H1 (cell line): ENCODE results near the gene ZNF8. TPM values are rescaled to one million over a fixed set of nuclear protein-coding genes. Genes with fewer than 3 reads are reported as not detected.

Experiments used
- ASH2L ChIP-seq: fragments of 200-600, 300-600 bp; sonication (generic); IDR thresholded peaks from one replicate; pipeline ENCODE4 v1.7.1; 2017; ENCODE audit warnings: low read length
- BACH1 ChIP-seq: IDR thresholded peaks from 2 replicates; pipeline ENCODE4 v1.6.1; 2012; ENCODE audit warnings: low read length, improper control_type of control experiment
- CBX5 ChIP-seq: fragments of 300-800, 300-1000 bp; sonication (generic); IDR thresholded peaks from 2 replicates; pipeline ENCODE4 v1.7.1; 2016; ENCODE audit warnings: antibody characterized with exemption, low read length, low read depth
- CBX8 ChIP-seq: fragments of 300-800, 300-1000 bp; sonication (generic); IDR thresholded peaks from 2 replicates; pipeline ENCODE4 v1.7.1; 2016; ENCODE audit warnings: low read depth, low read length, borderline replicate concordance
- CEBPB ChIP-seq: IDR thresholded peaks from 2 replicates; pipeline ENCODE4 v1.6.1; 2012; ENCODE audit warnings: low read depth, low read length
- CREB1 ChIP-seq: IDR thresholded peaks from 2 replicates; pipeline ENCODE4 v1.6.1; 2012; ENCODE audit warnings: inconsistent platforms
- EZH2 ChIP-seq: fragments of 200-600 bp; sonication (generic); IDR thresholded peaks from 2 replicates; pipeline ENCODE4 v1.7.1; 2012; ENCODE audit warnings: low read depth, mild to moderate bottlenecking, moderate library complexity, low read length, inconsistent platforms; ENCODE audit not compliant: severe bottlenecking
- HDAC2 ChIP-seq, 2 experiments: fragments of 300-600 bp in 1 of 2; sonication (generic) in 1 of 2; IDR thresholded peaks; 2 replicates each; pipeline ENCODE4 v1.6.1; 2011 to 2012; ENCODE audit warnings: low read depth in 2 of 2, low read length in 2 of 2, mild to moderate bottlenecking in 2 of 2, moderate library complexity in 2 of 2, borderline replicate concordance in 1 of 2, inconsistent platforms in 1 of 2
- JUN ChIP-seq: IDR thresholded peaks from 2 replicates; pipeline ENCODE4 v1.6.1; 2011; ENCODE audit warnings: low read depth, mild to moderate bottlenecking, improper control_type of control experiment, low read length
- KDM5A ChIP-seq: fragments of 200-600 bp; IDR thresholded peaks from 2 replicates; pipeline ENCODE4 v1.7.1; 2012; ENCODE audit warnings: mild to moderate bottlenecking, low read length, inconsistent platforms, mixed read lengths
- PHF8 ChIP-seq: fragments of 200-600 bp; sonication (generic); conservative IDR thresholded peaks from 2 replicates; pipeline ENCODE4 v1.7.1; 2012; ENCODE audit warnings: low read depth, mild to moderate bottlenecking, inconsistent platforms, low read length, moderate library complexity
- RFX5 ChIP-seq: IDR thresholded peaks from 2 replicates; pipeline ENCODE4 v1.6.1; 2011; ENCODE audit warnings: low read depth, low read length, improper control_type of control experiment, borderline replicate concordance
- SIN3A ChIP-seq, 2 experiments: IDR thresholded peaks in 1 of 2; conservative IDR thresholded peaks in 1 of 2; 2 replicates each; pipeline ENCODE4 v1.6.1; 2011 to 2012; ENCODE audit warnings: low read length in 2 of 2, improper control_type of control experiment in 1 of 2, low read depth in 1 of 2, mild to moderate bottlenecking in 1 of 2
- SIX5 ChIP-seq: IDR thresholded peaks from 2 replicates; pipeline ENCODE4 v1.6.1; 2011; ENCODE audit warnings: mild to moderate bottlenecking, low read depth, low read length
- SP4 ChIP-seq: IDR thresholded peaks from 2 replicates; pipeline ENCODE4 v1.6.1; 2012; ENCODE audit warnings: low read length, inconsistent platforms
- TAF1 ChIP-seq: IDR thresholded peaks from 2 replicates; pipeline ENCODE4 v1.6.1; 2011; ENCODE audit warnings: mild to moderate bottlenecking, low read depth, low read length
- TBP ChIP-seq: IDR thresholded peaks from 2 replicates; pipeline ENCODE4 v1.6.1; 2011; ENCODE audit warnings: low read depth, low read length, improper control_type of control experiment
- TCF12 ChIP-seq: IDR thresholded peaks from 2 replicates; pipeline ENCODE4 v1.6.1; 2011; ENCODE audit warnings: low read depth, mild to moderate bottlenecking, low read length
- TEAD4 ChIP-seq: IDR thresholded peaks from 2 replicates; pipeline ENCODE4 v1.6.1; 2012; ENCODE audit warnings: low read depth, low read length, inconsistent platforms, mixed read lengths
- YY1 ChIP-seq: IDR thresholded peaks from 2 replicates; pipeline ENCODE4 v1.6.1; 2011; ENCODE audit warnings: low read depth, mild to moderate bottlenecking, low read length
- ZNF274 ChIP-seq: IDR thresholded peaks from 2 replicates; pipeline ENCODE4 v1.7.0; 2012; ENCODE audit warnings: low read length, borderline replicate concordance; ENCODE audit errors: extremely low read depth
- polyA plus RNA-seq, 7 experiments: library from polyadenylated mRNA; depleted of rRNA in 3 of 7; stranded (reverse) in 5 of 7; unstranded in 2 of 7; fragments of >200 nt in 5 of 7; fragments of 200-250 nt in 2 of 7; gene quantifications; 1 replicate in 5 of 7; 2 replicates in 1 of 7; 4 replicates in 1 of 7; pipeline versions ENCODE4 v1.2.1 to v1.2.3, GENCODE V29; 2011 to 2013; ENCODE audit warnings: missing spikeins in 2 of 7, mixed read lengths in 2 of 7
- total RNA-seq: library from RNA; stranded (reverse); fragmentation: NEBNext Ultra II Directional; extraction: Animal tissue kit (Norgen Biotek cat#: 25700); gene quantifications from 2 replicates; pipeline ENCODE4 v1.2.1, GENCODE V29; 2021
- TF ChIP-seq, protein P1 (sequence below): IDR thresholded peaks from 2 replicates; pipeline ENCODE4 v1.6.1; 2011; ENCODE audit warnings: low read depth, mild to moderate bottlenecking, low read length; ENCODE audit not compliant: insufficient read depth

Gene ZNF8
- total and polyA plus RNA-seq, 2 of the 8 experiments (the other 6 are each of a cell fraction or from before 2014, with no cell fraction given): 9.2 to 21.5 TPM

DNA sequence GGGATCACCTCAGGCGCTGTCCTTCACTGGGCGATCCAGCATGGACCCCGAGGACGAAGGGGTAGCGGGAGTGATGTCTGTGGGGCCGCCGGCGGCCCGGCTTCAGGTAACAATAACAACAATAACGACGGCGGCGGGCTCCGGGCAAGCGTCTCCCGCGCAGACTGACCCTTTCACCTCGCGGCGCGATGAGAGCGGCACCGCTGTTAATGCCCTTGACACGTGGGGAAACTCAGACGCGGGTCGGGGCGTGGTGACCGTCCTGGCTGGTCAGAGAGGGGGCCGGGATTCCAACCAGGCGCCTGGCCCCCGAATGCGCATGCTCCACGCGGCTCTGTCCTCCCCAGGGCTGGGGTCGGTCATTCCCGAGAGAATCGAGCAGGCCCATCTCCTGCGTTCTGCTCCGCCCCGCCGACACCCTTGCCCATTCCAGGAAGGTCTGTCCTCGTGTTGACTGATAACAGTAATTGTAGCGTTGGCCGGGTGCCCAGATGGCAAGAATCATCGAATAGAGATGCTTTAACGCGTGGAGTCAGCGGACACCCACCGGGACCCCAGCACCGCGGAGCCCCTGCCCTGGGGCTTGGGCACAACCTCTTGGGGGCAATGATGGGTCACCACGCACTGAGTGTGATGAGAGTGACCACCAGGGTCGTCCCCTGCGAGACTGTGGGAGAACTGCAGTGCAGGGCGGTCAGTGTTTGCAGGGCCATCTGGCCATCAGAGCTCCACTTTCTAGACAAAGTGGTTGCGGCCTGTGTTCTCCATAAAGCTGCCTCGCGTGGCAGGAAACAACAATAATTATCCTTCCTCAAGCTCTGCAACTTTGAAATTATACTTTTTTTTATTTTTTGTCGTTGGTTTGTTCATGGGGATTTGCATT lies 528 bp downstream of the ZNF8 start (continued):
- no peak for TF ChIP-seq BACH1
- TF ChIP-seq YY1: no peak
- no peak for TF ChIP-seq TEAD4
- TF ChIP-seq ZNF274: no peak
- peak; percentile 45 for TF ChIP-seq ASH2L
- no peak for TF ChIP-seq CEBPB
- TF ChIP-seq CBX8: no peak
- TF ChIP-seq JUN: no peak
- TF ChIP-seq SIX5: no peak
- no peak; the same call in 1 of the 2 replicates for TF ChIP-seq TAF1
- TF ChIP-seq CBX5: no peak
- no peak for TF ChIP-seq HDAC2 (IDR thresholded peaks at IDR 0.05; ENCODE audit: borderline replicate concordance in 1 of 2, low read depth in 2 of 2, low read length in 2 of 2)
- no peak for TF ChIP-seq CREB1
- no peak for TF ChIP-seq TCF12
- no peak for TF ChIP-seq RFX5
- TF ChIP-seq PHF8: peak; percentile 92
- no peak for TF ChIP-seq KDM5A
- no peak for TF ChIP-seq SP4
- no peak for TF ChIP-seq EZH2
- TF ChIP-seq, protein P1, sequence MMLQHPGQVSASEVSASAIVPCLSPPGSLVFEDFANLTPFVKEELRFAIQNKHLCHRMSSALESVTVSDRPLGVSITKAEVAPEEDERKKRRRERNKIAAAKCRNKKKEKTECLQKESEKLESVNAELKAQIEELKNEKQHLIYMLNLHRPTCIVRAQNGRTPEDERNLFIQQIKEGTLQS: no peak
- TF ChIP-seq SIN3A (conservative IDR thresholded peaks at IDR 0.05 in 1 of 2, IDR thresholded peaks at IDR 0.05 in 1 of 2; ENCODE audit: low read depth in 1 of 2, low read length in 2 of 2): 0 out of 4 replicates have a peak, but pooled peaks of 1 of the 2 experiments have one; percentile 23
- no peak for TF ChIP-seq TBP
